Activated naive CD4-positive, alpha-beta T cell treated with anti-CD3 and anti-CD28 coated beads for 36 hours (primary cell): ENCODE results near the gene GNG8. TPM values are rescaled to one million over a fixed set of nuclear protein-coding genes. Genes with fewer than 3 reads are reported as not detected.

ENCODE experiments used
- CTCF ChIA-PET: fragments of 350-600 bp; sonication (Branson Sonifier 250); formaldehyde crosslinking; loops from one replicate; lab custom pipeline; 2021; ENCODE audit warnings: antibody characterized with exemption; lab: Charles Lee
- DNase-seq: peaks from one replicate; pipeline ENCODE4 v3.0.0-alpha.2; 2020
- H3K27ac Mint-ChIP-seq: one replicate; pipeline ENCODE4 v1.8.0; 2021; ENCODE audit warnings: mild to moderate bottlenecking, mixed read lengths
- H3K27me3 Mint-ChIP-seq: one replicate; pipeline ENCODE4 v1.8.0; 2021; ENCODE audit warnings: low read depth, mixed read lengths
- H3K36me3 Mint-ChIP-seq: one replicate; pipeline ENCODE4 v1.8.0; 2021; ENCODE audit warnings: low read depth, mixed read lengths
- H3K4me1 Mint-ChIP-seq: one replicate; pipeline ENCODE4 v1.8.0; 2021; ENCODE audit warnings: low read depth, mixed read lengths
- H3K4me3 Mint-ChIP-seq: one replicate; pipeline ENCODE4 v1.8.0; 2021; ENCODE audit warnings: mild to moderate bottlenecking, moderate library complexity, mixed read lengths
- H3K9me3 Mint-ChIP-seq: one replicate; pipeline ENCODE4 v1.8.0; 2021; ENCODE audit warnings: mixed read lengths
- intact Hi-C: fragments of 100-400 bp; cut with micrococcal nuclease; formaldehyde crosslinking; loops from one replicate; pipeline ENCODE4 v1.15.1; 2023
- total RNA-seq, 2 experiments: library from RNA; stranded (reverse); gene quantifications; one replicate each; pipeline ENCODE4 v1.2.3, GENCODE V29; 2021

Gene GNG8
- total RNA-seq, 2 experiments from 2014 or later, result 7.1 to 8.1 TPM

GRCh38 chr19:46624958-46625661, 10.9 kb downstream of the GNG8 start, which contains the start of gene PTGIR:
Gene PTGIR, minus strand, starts transcription at chr19:46625089. Its CDS starts 864 bp downstream, at chr19:46624225.
- DNase-seq, result peak; percentile 78
- peaks cover 54% of the 10 kb centered on the region for H3K4me1 Mint-ChIP-seq
- intact Hi-C loops, result no loop called here
- no peaks in the 10 kb centered on the region for H3K9me3 Mint-ChIP-seq
- peak within 1 kb of the TSS; percentile 90 for H3K4me3 Mint-ChIP-seq
- CTCF ChIA-PET, result interaction anchor here (0.8 to 1.9 kb wide), 5 partner anchors 8 to 216 kb away, joined by 4 to 10 read pairs (median 4); no protein-coding TSS in a partner anchor
- H3K27ac Mint-ChIP-seq, result peak within 1 kb of the TSS; percentile 87
- H3K36me3 Mint-ChIP-seq, result peaks cover 9% of the 10 kb centered on the region
- H3K27me3 Mint-ChIP-seq, result no peaks in the 10 kb centered on the region

GRCh38 chr19:46623915-46624502, 12.0 kb downstream of the GNG8 start:
- Mint-ChIP-seq H3K27me3 (no peaks in the 10 kb centered on the region), H3K36me3 (peaks cover 10% of the 10 kb centered on the region), H3K4me1 (peaks cover 64% of the 10 kb centered on the region), H3K27ac (peak overlapping the region; percentile 87), H3K4me3 (peak overlapping the region; percentile 90), H3K9me3 (no peaks in the 10 kb centered on the region)
- CTCF ChIA-PET, result interaction anchor here (1.0 to 1.9 kb wide), 3 partner anchors 10 to 217 kb away, joined by 4 to 10 read pairs (median 7); no protein-coding TSS in a partner anchor
- intact Hi-C loops, result no loop called here
- DNase-seq, result no peak

- intact Hi-C loops, result no loop called here
- no peak for DNase-seq
- CTCF ChIA-PET, result interaction anchor here (0.6 to 2.4 kb wide), 4 partner anchors 9 to 39 kb away, joined by 3 to 10 read pairs (median 6); partner anchors contain the start of gene DACT3
- Mint-ChIP-seq H3K4me1 (peaks cover 71% of the 10 kb centered on the region), H3K27me3 (no peaks in the 10 kb centered on the region), H3K9me3 (no peaks in the 10 kb centered on the region), H3K4me3 (peak overlapping the region; percentile 61), H3K27ac (peak overlapping the region; percentile 65), H3K36me3 (peaks cover 10% of the 10 kb centered on the region)
Measured at GRCh38 chr19:46622118-46622446, 13.9 kb downstream of the GNG8 start.

- CTCF ChIA-PET, result interaction anchor here (1.1 to 2.4 kb wide), 5 partner anchors 9 to 40 kb away, joined by 3 to 10 read pairs (median 5); partner anchors contain the start of gene DACT3
- Mint-ChIP-seq H3K27me3 (no peaks in the 10 kb centered on the region), H3K9me3 (no peaks in the 10 kb centered on the region), H3K4me3 (peak overlapping the region; percentile 61), H3K36me3 (peaks cover 10% of the 10 kb centered on the region), H3K27ac (peak overlapping the region; percentile 95), H3K4me1 (peaks cover 75% of the 10 kb centered on the region)
- no peak for DNase-seq
- intact Hi-C loops, result no loop called here
Measured at GRCh38 chr19:46621191-46622117, 14.5 kb downstream of the GNG8 start.

- intact Hi-C loops, result no loop called here
- peak overlapping the region; percentile 79 for H3K4me3 Mint-ChIP-seq
- peaks cover 10% of the 10 kb centered on the region for H3K36me3 Mint-ChIP-seq
- peaks cover 81% of the 10 kb centered on the region for H3K4me1 Mint-ChIP-seq
- H3K27me3 Mint-ChIP-seq, result no peaks in the 10 kb centered on the region
- H3K9me3 Mint-ChIP-seq, result no peaks in the 10 kb centered on the region
- CTCF ChIA-PET, result interaction anchor here (1.1 to 2.4 kb wide), 5 partner anchors 8 to 41 kb away, joined by 3 to 10 read pairs (median 5); partner anchors contain the start of gene DACT3
- DNase-seq, result no peak
- peak overlapping the region; percentile 95 for H3K27ac Mint-ChIP-seq
Measured at GRCh38 chr19:46620716-46621115, 15.3 kb downstream of the GNG8 start.

GRCh38 chr19:46620267-46620666, 15.7 kb downstream of the GNG8 start:
- peak overlapping the region; percentile 79 for H3K4me3 Mint-ChIP-seq
- intact Hi-C loops, result no loop called here

GRCh38 chr19:46618670-46619231, 17.3 kb downstream of the GNG8 start:
- no peaks in the 10 kb centered on the region for H3K9me3 Mint-ChIP-seq
- peaks cover 6% of the 10 kb centered on the region for H3K36me3 Mint-ChIP-seq
- peak; percentile 52 for DNase-seq
- intact Hi-C loops, result no loop called here
- H3K27me3 Mint-ChIP-seq, result no peaks in the 10 kb centered on the region
- CTCF ChIA-PET, result interaction anchor here (0.6 to 10.9 kb wide), 6 partner anchors 12 to 75 kb away, joined by 3 to 178 read pairs (median 4); partner anchors contain the start of gene DACT3
- peak overlapping the region; percentile 79 for H3K4me3 Mint-ChIP-seq
- peaks cover 78% of the 10 kb centered on the region for H3K4me1 Mint-ChIP-seq
- H3K27ac Mint-ChIP-seq, result peak overlapping the region; percentile 95

More at GRCh38 chr19:46620267-46620666, 15.7 kb downstream of the GNG8 start:
- H3K27ac Mint-ChIP-seq, result peak overlapping the region; percentile 95
- H3K36me3 Mint-ChIP-seq, result peaks cover 10% of the 10 kb centered on the region
- CTCF ChIA-PET, result interaction anchor here (1.1 to 10.9 kb wide), 4 partner anchors 11 to 41 kb away, joined by 3 to 178 read pairs (median 4); partner anchors contain the start of gene DACT3
- H3K9me3 Mint-ChIP-seq, result no peaks in the 10 kb centered on the region
- peaks cover 80% of the 10 kb centered on the region for H3K4me1 Mint-ChIP-seq
- no peaks in the 10 kb centered on the region for H3K27me3 Mint-ChIP-seq
- no peak for DNase-seq

GRCh38 chr19:46617601-46618000, 18.4 kb downstream of the GNG8 start:
- Mint-ChIP-seq H3K4me3 (no peak overlapping the region), H3K36me3 (peaks cover 6% of the 10 kb centered on the region), H3K9me3 (no peaks in the 10 kb centered on the region), H3K4me1 (peaks cover 76% of the 10 kb centered on the region), H3K27ac (peak overlapping the region; percentile 95), H3K27me3 (no peaks in the 10 kb centered on the region)
- CTCF ChIA-PET, result interaction anchor here (1.0 to 10.9 kb wide), 11 partner anchors 7 to 152 kb away, joined by 3 to 178 read pairs (median 4); partner anchors contain the start of genes DACT3 and PTGIR
- intact Hi-C loops, result loop anchor here (1.0 kb wide), 4 partner anchors 17 to 169 kb away; no protein-coding TSS in a partner anchor
- DNase-seq, result no peak

- peak; percentile 91 for DNase-seq
- H3K27ac Mint-ChIP-seq, result peak overlapping the region; percentile 95
- no peaks in the 10 kb centered on the region for H3K27me3 Mint-ChIP-seq
- H3K4me1 Mint-ChIP-seq, result peaks cover 76% of the 10 kb centered on the region
- CTCF ChIA-PET, result interaction anchor here (1.0 to 10.9 kb wide), 10 partner anchors 8 to 153 kb away, joined by 3 to 178 read pairs (median 6); partner anchors contain the start of genes DACT3 and PTGIR
- no peaks in the 10 kb centered on the region for H3K9me3 Mint-ChIP-seq
- intact Hi-C loops, result loop anchor here (1.0 kb wide), 4 partner anchors 18 to 170 kb away; no protein-coding TSS in a partner anchor
- H3K36me3 Mint-ChIP-seq, result peaks cover 3% of the 10 kb centered on the region
- H3K4me3 Mint-ChIP-seq, result peak overlapping the region; percentile 72
Measured at GRCh38 chr19:46616631-46617322, 19.2 kb downstream of the GNG8 start.

GRCh38 chr19:46615966-46616365, 20.0 kb downstream of the GNG8 start:
- peak; percentile 5 for DNase-seq
- Mint-ChIP-seq H3K4me1 (peaks cover 76% of the 10 kb centered on the region), H3K4me3 (no peak overlapping the region), H3K36me3 (peaks cover 8% of the 10 kb centered on the region), H3K27me3 (no peaks in the 10 kb centered on the region), H3K9me3 (no peaks in the 10 kb centered on the region), H3K27ac (peak overlapping the region; percentile 95)
- intact Hi-C loops, result no loop called here
- CTCF ChIA-PET, result interaction anchor here (1.3 to 10.9 kb wide), 8 partner anchors 9 to 87 kb away, joined by 3 to 178 read pairs (median 10); partner anchors contain the start of genes DACT3 and PTGIR
